GM12878 (cell line): ENCODE measurements around the gene ELAVL4. TPM values are rescaled to one million over a fixed set of nuclear protein-coding genes. Genes with fewer than 3 reads are reported as not detected.

Experiments
- ATAC-seq: fragments of 200-7000 bp; cut with Tn5 transposase; 3 replicates; pipeline ENCODE4 v1.9.1; 2020; ENCODE audit warnings: mild to moderate bottlenecking, moderate library complexity
- BruUV-seq: library from RNA; stranded (reverse); fragments of 400-500 nt; replicated peaks from 2 replicates; lab custom pipeline; 2021; lab: Mats Ljungman, UMichigan
- CTCF ChIA-PET: fragments of 300-600 bp; sonication (Branson Sonifier 250); formaldehyde crosslinking; extraction: SDS; loops from one replicate; lab custom pipeline; 2021; ENCODE audit warnings: inconsistent platforms; lab: Yijun Ruan, JAX
- POLR2A ChIA-PET: fragments of 350-600 bp; formaldehyde crosslinking; extraction: SDS; loops from one replicate; lab custom pipeline; 2021; ENCODE audit warnings: inconsistent platforms; lab: Charles Lee
- RAD21 ChIA-PET: fragments of 300-600 bp; sonication (Branson Sonifier 250); formaldehyde crosslinking; loops from one replicate; lab custom pipeline; 2023; ENCODE audit warnings: antibody characterized with exemption; ENCODE audit not compliant: unreplicated experiment; lab: Charles Lee
- SMC1A ChIA-PET: fragments of 300-600 bp; sonication (Branson Sonifier 250); formaldehyde crosslinking; loops from one replicate; lab custom pipeline; 2023; ENCODE audit not compliant: unreplicated experiment, uncharacterized antibody; lab: Charles Lee
- DNase-seq: peaks from one replicate; pipeline ENCODE4 v3.0.0-alpha.2; 2011; ENCODE audit warnings: low read depth, low spot score
- FAIRE-seq: peaks from 3 replicates; lab custom pipeline; 2011; peaks lifted over from hg19 to GRCh38; lab: Jason Lieb, UNC
- H2AFZ ChIP-seq: 2 replicates; pipeline ENCODE4 v1.6.0; 2011; ENCODE audit warnings: low read depth, low read length, control low read depth; ENCODE audit not compliant: control insufficient read depth
- H3K27ac ChIP-seq: 2 replicates; pipeline ENCODE4 v1.5.1; 2011; ENCODE audit warnings: control low read depth; ENCODE audit not compliant: control insufficient read depth, insufficient read depth
- H3K27me3 ChIP-seq, 2 experiments: replicated peaks in 1 of 2; 2 replicates each; pipeline versions ENCODE4 v1.6.0 to v1.6.1; 2011; ENCODE audit warnings: low read length in 1 of 2; ENCODE audit not compliant: control insufficient read depth in 2 of 2, insufficient read depth in 2 of 2
- H3K36me3 ChIP-seq, 2 experiments: 2 replicates each; pipeline ENCODE4 v1.5.1; 2011; ENCODE audit warnings: low read length in 1 of 2; ENCODE audit not compliant: control insufficient read depth in 2 of 2, insufficient read depth in 2 of 2
- H3K4me1 ChIP-seq: 2 replicates; pipeline ENCODE4 v1.6.1; 2011; ENCODE audit warnings: mild to moderate bottlenecking, low read length, moderate library complexity, mixed read lengths; ENCODE audit not compliant: control insufficient read depth, insufficient read depth
- H3K4me2 ChIP-seq: 2 replicates; pipeline ENCODE4 v1.6.0; 2011; ENCODE audit warnings: control low read depth; ENCODE audit not compliant: control insufficient read depth, insufficient read depth
- H3K4me3 ChIP-seq: fragments of 200-600 bp; sonication (generic); 2 replicates; pipeline ENCODE4 v1.5.1; 2016
- H3K79me2 ChIP-seq: 2 replicates; pipeline ENCODE4 v1.6.0; 2011; ENCODE audit warnings: low read length; ENCODE audit not compliant: control insufficient read depth, insufficient read depth
- H3K9ac ChIP-seq: 2 replicates; pipeline ENCODE4 v1.8.0; 2011; ENCODE audit warnings: low read length, control low read depth, mixed read lengths; ENCODE audit not compliant: control insufficient read depth, insufficient read depth
- H3K9me3 ChIP-seq: replicated peaks from 3 replicates; pipeline ENCODE4 v1.5.1; 2011; ENCODE audit warnings: mild to moderate bottlenecking, low read length; ENCODE audit not compliant: control insufficient read depth, insufficient read depth
- H4K20me1 ChIP-seq: 2 replicates; pipeline ENCODE4 v1.6.0; 2011; ENCODE audit not compliant: control insufficient read depth, insufficient read depth
- ATF7 ChIP-seq: fragments of 450-650 bp; IDR thresholded peaks from 2 replicates; pipeline ENCODE4 v1.6.1; 2016; ENCODE audit warnings: low read depth, mild to moderate bottlenecking
- BRCA1 ChIP-seq: IDR thresholded peaks from 2 replicates; pipeline ENCODE4 v1.6.1; 2011; ENCODE audit warnings: low read depth, low read length, improper control_type of control experiment
- EGR1 ChIP-seq, 2 experiments: IDR thresholded peaks; 1 replicate in 1 of 2; 2 replicates in 1 of 2; pipeline ENCODE4 v1.6.1; 2011 to 2012; ENCODE audit warnings: low read depth in 2 of 2, low read length in 2 of 2, borderline replicate concordance in 1 of 2, mild to moderate bottlenecking in 1 of 2, moderate library complexity in 1 of 2
- FOXK2 ChIP-seq: fragments of 450-650 bp; IDR thresholded peaks from 2 replicates; pipeline ENCODE4 v1.6.1; 2017; ENCODE audit warnings: mild to moderate bottlenecking, moderate library complexity
- GABPA ChIP-seq: IDR thresholded peaks from 2 replicates; pipeline ENCODE4 v1.6.1; 2014; ENCODE audit warnings: antibody characterized with exemption, low read depth, mild to moderate bottlenecking, inconsistent platforms
- IRF4 ChIP-seq: IDR thresholded peaks from 2 replicates; pipeline ENCODE4 v1.6.1; 2011; ENCODE audit warnings: low read depth, low read length
- MLLT1 ChIP-seq: fragments of 450-650 bp; IDR thresholded peaks from 2 replicates; pipeline ENCODE4 v1.6.1; 2016; ENCODE audit warnings: mild to moderate bottlenecking
- RELA ChIP-seq: fragments of 450-650 bp; IDR thresholded peaks from 2 replicates; pipeline ENCODE4 v1.8.0; 2014; ENCODE audit warnings: borderline replicate concordance; ENCODE audit not compliant: partially characterized antibody
- WGBS: methylation state at CpG from one replicate; pipeline ENCODE4 v1.1.6; 2016; ENCODE audit warnings: low lambda C conversion rate; ENCODE audit not compliant: insufficient replicate concordance, insufficient coverage; ENCODE audit errors: missing lambda C conversion rate; 5-methylcytosine and 5-hydroxymethylcytosine counted together
- in situ Hi-C: fragments of 300-500 bp; cut with MboI; formaldehyde crosslinking; loops from 9 replicates; pipeline ENCODE4 v1.14.3; 2018; ENCODE audit warnings: mixed read lengths
- intact Hi-C: fragments of 100-400 bp; cut with micrococcal nuclease; formaldehyde crosslinking; loops from one replicate; pipeline ENCODE4 v1.14.2; 2022; ENCODE audit not compliant: unreplicated experiment
- polyA plus RNA-seq, 11 experiments: library from polyadenylated mRNA; depleted of rRNA in 4 of 11; unstranded in 6 of 11; stranded (reverse) in 5 of 11; fragments of >200 nt; fragmentation: Nextera tagmentation in 4 of 11; fragmentation: Illumina TruSeq in 1 of 11; extraction: Ambion mirVana in 4 of 11; extraction: Trizol in 1 of 11; gene quantifications; 1 replicate in 1 of 11; 2 replicates in 10 of 11; pipeline versions ENCODE4 v1.2.1 to v1.2.3, GENCODE V29; 2011 to 2016; ENCODE audit warnings: inconsistent platforms in 2 of 11, missing spikeins in 2 of 11, low read depth in 1 of 11
- total RNA-seq, 4 experiments: library from RNA; depleted of rRNA in 3 of 4; stranded (reverse); fragments of >200 nt in 3 of 4; fragmentation: Illumina TruSeq in 1 of 4; extraction: Trizol in 1 of 4; gene quantifications; 2 replicates each; pipeline versions ENCODE4 v1.2.1 to v1.2.3, GENCODE V29; 2013 to 2021
- TF ChIP-seq, protein P1 (sequence below): IDR thresholded peaks from 2 replicates; pipeline ENCODE4 v1.6.1; 2011; ENCODE audit warnings: borderline replicate concordance, low read depth, mild to moderate bottlenecking, moderate library complexity, mixed read lengths, low read length; ENCODE audit not compliant: insufficient read depth; ENCODE audit errors: extremely low read length

Gene ELAVL4
- total and polyA plus RNA-seq, 10 of the 15 experiments (the other 5 are each of a cell fraction or from before 2014, with no cell fraction given) = 0.10 to 0.53 (median 0.17) TPM; not detected in 6

- TF ChIP-seq IRF4 = no peak
- TF ChIP-seq EGR1 (IDR thresholded peaks at IDR 0.05; ENCODE audit: borderline replicate concordance in 1 of 2, low read depth in 2 of 2, low read length in 2 of 2) = no peak
- no peak for TF ChIP-seq BRCA1
Measured at GRCh38 chr1:50095716-50096115, 13.0 kb upstream of the ELAVL4 start (continued).

- POLR2A ChIA-PET = no interaction called here
- Histone ChIP-seq H3K9ac (no peak overlapping the region), H3K36me3 (no peaks in the 10 kb centered on the region), H4K20me1 (no peaks in the 10 kb centered on the region), H2AFZ (no peak overlapping the region), H3K4me2 (no peak overlapping the region), H3K4me1 (no peaks in the 10 kb centered on the region), H3K27ac (no peak overlapping the region; the same call in 1 of the 2 replicates), H3K4me3 (no peak overlapping the region), H3K9me3 (no peaks in the 10 kb centered on the region), H3K79me2 (no peaks in the 10 kb centered on the region), H3K27me3 (no peaks in the 10 kb centered on the region)
- no peak for ATAC-seq
- TF ChIP-seq RELA (no peak), FOXK2 (no peak), GABPA (no peak), MLLT1 (no peak), ATF7 (no peak)
- TF ChIP-seq, protein P1, sequence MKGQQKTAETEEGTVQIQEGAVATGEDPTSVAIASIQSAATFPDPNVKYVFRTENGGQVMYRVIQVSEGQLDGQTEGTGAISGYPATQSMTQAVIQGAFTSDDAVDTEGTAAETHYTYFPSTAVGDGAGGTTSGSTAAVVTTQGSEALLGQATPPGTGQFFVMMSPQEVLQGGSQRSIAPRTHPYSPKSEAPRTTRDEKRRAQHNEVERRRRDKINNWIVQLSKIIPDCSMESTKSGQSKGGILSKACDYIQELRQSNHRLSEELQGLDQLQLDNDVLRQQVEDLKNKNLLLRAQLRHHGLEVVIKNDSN = no peak
- FAIRE-seq = no peak
- CTCF ChIA-PET = no interaction called here
- intact Hi-C loops = no loop called here
- DNase-seq = no peak
- RAD21 ChIA-PET = no interaction called here
- SMC1A ChIA-PET = interaction anchor here (1.2 kb wide), 1 partner anchor 26 kb away, joined by 4 read pairs; no protein-coding TSS in a partner anchor
- in situ Hi-C loops = no loop called here
- WGBS = 0% methylated on average over 2 of the region's 2 CpGs
- no TSS peak for BruUV-seq
Measured at GRCh38 chr1:50097021-50097679, 11.6 kb upstream of the ELAVL4 start.
